GM06990 (cell line): ENCODE data around the gene BBX.

Experiments
- DNase-seq: peaks from one replicate; pipeline ENCODE4 v3.0.0-alpha.2; 2011; ENCODE audit not compliant: insufficient read length; ENCODE audit errors: extremely low read depth
- H3K27me3 ChIP-seq: replicated peaks from 2 replicates; pipeline ENCODE4 v1.6.0; 2011; ENCODE audit warnings: low read length; ENCODE audit not compliant: control insufficient read depth, insufficient read depth
- H3K36me3 ChIP-seq: 2 replicates; pipeline ENCODE4 v1.5.1; 2011; ENCODE audit warnings: low read length; ENCODE audit not compliant: control insufficient read depth, insufficient read depth
- H3K4me3 ChIP-seq: replicated peaks from 2 replicates; pipeline ENCODE4 v1.5.1; 2011; ENCODE audit warnings: low read depth, mild to moderate bottlenecking, control low read depth, low read length
- CTCF ChIP-seq: IDR thresholded peaks from 2 replicates; pipeline ENCODE4 v1.5.1; 2011; ENCODE audit warnings: low read length, control low read depth, mild to moderate bottlenecking, inconsistent platforms; ENCODE audit not compliant: insufficient read depth, poor library complexity, severe bottlenecking

BBX gene

GRCh38 chr3:107644631-107645030, 121.9 kb downstream of the BBX start:
- H3K27me3 ChIP-seq = no peaks in the 10 kb centered on the region
- no peak overlapping the region for H3K4me3 ChIP-seq
- no peak for DNase-seq
- no peak for TF ChIP-seq CTCF
- no peaks in the 10 kb centered on the region for H3K36me3 ChIP-seq

GRCh38 chr3:107650788-107651187, 128.0 kb downstream of the BBX start:
- DNase-seq = no peak
- Histone ChIP-seq H3K36me3 (no peaks in the 10 kb centered on the region), H3K4me3 (no peak overlapping the region), H3K27me3 (no peaks in the 10 kb centered on the region)
- TF ChIP-seq CTCF = no peak

GRCh38 chr3:107651782-107652181, 129.0 kb downstream of the BBX start:
- Histone ChIP-seq H3K27me3 (no peaks in the 10 kb centered on the region), H3K4me3 (no peak overlapping the region), H3K36me3 (no peaks in the 10 kb centered on the region)
- no peak for TF ChIP-seq CTCF
- no peak for DNase-seq

GRCh38 chr3:107654218-107654617, 131.5 kb downstream of the BBX start:
- no peak for TF ChIP-seq CTCF
- Histone ChIP-seq H3K36me3 (no peaks in the 10 kb centered on the region), H3K27me3 (no peaks in the 10 kb centered on the region), H3K4me3 (no peak overlapping the region)
- DNase-seq = no peak

- TF ChIP-seq CTCF = no peak
- H3K4me3 ChIP-seq = no peak overlapping the region
- no peak for DNase-seq
- H3K27me3 ChIP-seq = no peaks in the 10 kb centered on the region
- H3K36me3 ChIP-seq = no peaks in the 10 kb centered on the region
Observed at GRCh38 chr3:107657971-107658370, 135.2 kb downstream of the BBX start.

GRCh38 chr3:107660306-107660976, 137.7 kb downstream of the BBX start:
- TF ChIP-seq CTCF = peak; percentile 65
- no peak overlapping the region for H3K4me3 ChIP-seq
- no peaks in the 10 kb centered on the region for H3K27me3 ChIP-seq
- no peak for DNase-seq
- no peaks in the 10 kb centered on the region for H3K36me3 ChIP-seq
